HL-60 (cell line): ENCODE measurements around the gene FBXL7.

Experiments used
- DNase-seq, 2 experiments: peaks; one replicate each; pipeline ENCODE4 v3.0.0-alpha.2; 2010 to 2020; ENCODE audit warnings: low read depth in 1 of 2, low spot score in 1 of 2
- H3K27ac ChIP-seq: fragments of 250-450 bp; sonication (Bioruptor Pico); replicated peaks from 2 replicates; pipeline ENCODE4 v1.5.1; 2020; ENCODE audit warnings: mild to moderate bottlenecking, moderate library complexity
- H3K27me3 ChIP-seq: fragments of 250-450 bp; sonication (Bioruptor Pico); 2 replicates; pipeline ENCODE4 v1.5.1; 2021; ENCODE audit warnings: mild to moderate bottlenecking, moderate library complexity; ENCODE audit not compliant: insufficient read depth, poor library complexity, severe bottlenecking
- H3K4me3 ChIP-seq: replicated peaks from 2 replicates; pipeline ENCODE4 v1.5.1; 2011; ENCODE audit warnings: mild to moderate bottlenecking, control low read depth, low read length; ENCODE audit not compliant: insufficient read depth
- GABPA ChIP-seq: IDR thresholded peaks from 2 replicates; pipeline ENCODE4 v1.6.1; 2012; ENCODE audit warnings: low read depth
- POLR2AphosphoS5 ChIP-seq: IDR thresholded peaks from 2 replicates; pipeline ENCODE4 v1.6.1; 2012; ENCODE audit warnings: low read depth
- SPI1 ChIP-seq: IDR thresholded peaks from 2 replicates; pipeline ENCODE4 v1.6.1; 2012; ENCODE audit warnings: low read depth, mild to moderate bottlenecking, borderline replicate concordance
- TF ChIP-seq, protein P1 (sequence below): IDR thresholded peaks from one replicate; pipeline ENCODE4 v1.5.1; 2011; ENCODE audit warnings: low read length, control low read depth, inconsistent platforms; ENCODE audit not compliant: insufficient read depth
- TF ChIP-seq, protein P2 (sequence below): IDR thresholded peaks from 2 replicates; pipeline ENCODE4 v1.6.1; 2012; ENCODE audit warnings: low read depth; ENCODE audit not compliant: insufficient replicate concordance

FBXL7 gene

DNA sequence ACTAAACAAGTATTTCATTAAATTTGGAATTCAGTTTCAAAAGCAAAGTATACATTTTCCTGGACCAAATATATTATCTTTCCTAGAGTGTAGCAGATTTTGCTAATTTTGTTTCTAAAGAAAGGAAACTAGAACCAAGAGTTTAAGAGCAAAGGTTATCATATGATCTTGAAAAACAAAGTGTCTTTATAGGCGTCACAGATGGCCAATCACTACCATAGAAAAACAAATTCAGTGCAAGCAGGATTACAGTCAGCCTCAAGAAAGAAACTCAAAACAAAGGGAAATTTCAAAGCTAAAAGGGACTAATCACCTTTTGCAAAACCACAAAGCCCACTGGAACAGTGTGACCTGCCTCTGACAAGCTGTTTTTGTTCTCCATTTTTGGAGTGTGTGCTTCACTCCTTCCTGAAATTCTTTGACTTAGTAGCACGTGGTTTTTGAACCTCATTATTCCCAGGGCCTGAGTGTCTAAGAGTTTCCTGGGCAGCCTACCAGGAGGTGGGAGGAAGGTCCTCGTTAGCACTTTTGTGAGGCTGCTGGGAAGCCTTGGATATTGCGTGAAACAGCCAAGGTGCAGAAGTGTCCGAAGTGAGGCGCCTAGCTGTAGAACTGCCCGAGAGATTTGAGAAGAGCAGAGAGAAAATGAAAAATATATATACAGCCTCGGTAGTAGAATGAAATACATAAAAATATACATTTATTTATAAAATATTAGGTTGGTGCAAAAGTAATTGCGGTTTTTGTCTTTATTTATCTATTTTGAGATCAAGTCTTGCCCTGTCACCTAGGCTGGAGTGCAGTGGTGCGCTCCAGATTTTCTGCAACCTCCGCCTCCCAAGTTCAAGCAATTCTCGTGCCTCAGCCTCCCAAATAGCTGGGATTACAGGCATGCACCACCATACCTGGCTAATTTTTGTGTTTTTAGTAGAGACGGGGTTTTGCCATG lies 433.6 kb downstream of the FBXL7 start:
- H3K4me3 ChIP-seq: no peak overlapping the region
- DNase-seq: no peak
- H3K27ac ChIP-seq: no peak overlapping the region
- H3K27me3 ChIP-seq: no peaks in the 10 kb centered on the region
- TF ChIP-seq, protein P1, sequence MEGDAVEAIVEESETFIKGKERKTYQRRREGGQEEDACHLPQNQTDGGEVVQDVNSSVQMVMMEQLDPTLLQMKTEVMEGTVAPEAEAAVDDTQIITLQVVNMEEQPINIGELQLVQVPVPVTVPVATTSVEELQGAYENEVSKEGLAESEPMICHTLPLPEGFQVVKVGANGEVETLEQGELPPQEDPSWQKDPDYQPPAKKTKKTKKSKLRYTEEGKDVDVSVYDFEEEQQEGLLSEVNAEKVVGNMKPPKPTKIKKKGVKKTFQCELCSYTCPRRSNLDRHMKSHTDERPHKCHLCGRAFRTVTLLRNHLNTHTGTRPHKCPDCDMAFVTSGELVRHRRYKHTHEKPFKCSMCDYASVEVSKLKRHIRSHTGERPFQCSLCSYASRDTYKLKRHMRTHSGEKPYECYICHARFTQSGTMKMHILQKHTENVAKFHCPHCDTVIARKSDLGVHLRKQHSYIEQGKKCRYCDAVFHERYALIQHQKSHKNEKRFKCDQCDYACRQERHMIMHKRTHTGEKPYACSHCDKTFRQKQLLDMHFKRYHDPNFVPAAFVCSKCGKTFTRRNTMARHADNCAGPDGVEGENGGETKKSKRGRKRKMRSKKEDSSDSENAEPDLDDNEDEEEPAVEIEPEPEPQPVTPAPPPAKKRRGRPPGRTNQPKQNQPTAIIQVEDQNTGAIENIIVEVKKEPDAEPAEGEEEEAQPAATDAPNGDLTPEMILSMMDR: no peak
- TF ChIP-seq, protein P2, sequence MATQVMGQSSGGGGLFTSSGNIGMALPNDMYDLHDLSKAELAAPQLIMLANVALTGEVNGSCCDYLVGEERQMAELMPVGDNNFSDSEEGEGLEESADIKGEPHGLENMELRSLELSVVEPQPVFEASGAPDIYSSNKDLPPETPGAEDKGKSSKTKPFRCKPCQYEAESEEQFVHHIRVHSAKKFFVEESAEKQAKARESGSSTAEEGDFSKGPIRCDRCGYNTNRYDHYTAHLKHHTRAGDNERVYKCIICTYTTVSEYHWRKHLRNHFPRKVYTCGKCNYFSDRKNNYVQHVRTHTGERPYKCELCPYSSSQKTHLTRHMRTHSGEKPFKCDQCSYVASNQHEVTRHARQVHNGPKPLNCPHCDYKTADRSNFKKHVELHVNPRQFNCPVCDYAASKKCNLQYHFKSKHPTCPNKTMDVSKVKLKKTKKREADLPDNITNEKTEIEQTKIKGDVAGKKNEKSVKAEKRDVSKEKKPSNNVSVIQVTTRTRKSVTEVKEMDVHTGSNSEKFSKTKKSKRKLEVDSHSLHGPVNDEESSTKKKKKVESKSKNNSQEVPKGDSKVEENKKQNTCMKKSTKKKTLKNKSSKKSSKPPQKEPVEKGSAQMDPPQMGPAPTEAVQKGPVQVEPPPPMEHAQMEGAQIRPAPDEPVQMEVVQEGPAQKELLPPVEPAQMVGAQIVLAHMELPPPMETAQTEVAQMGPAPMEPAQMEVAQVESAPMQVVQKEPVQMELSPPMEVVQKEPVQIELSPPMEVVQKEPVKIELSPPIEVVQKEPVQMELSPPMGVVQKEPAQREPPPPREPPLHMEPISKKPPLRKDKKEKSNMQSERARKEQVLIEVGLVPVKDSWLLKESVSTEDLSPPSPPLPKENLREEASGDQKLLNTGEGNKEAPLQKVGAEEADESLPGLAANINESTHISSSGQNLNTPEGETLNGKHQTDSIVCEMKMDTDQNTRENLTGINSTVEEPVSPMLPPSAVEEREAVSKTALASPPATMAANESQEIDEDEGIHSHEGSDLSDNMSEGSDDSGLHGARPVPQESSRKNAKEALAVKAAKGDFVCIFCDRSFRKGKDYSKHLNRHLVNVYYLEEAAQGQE: no peak
- no peak for TF ChIP-seq GABPA
- TF ChIP-seq POLR2AphosphoS5: no peak
- TF ChIP-seq SPI1: no peak

DNA sequence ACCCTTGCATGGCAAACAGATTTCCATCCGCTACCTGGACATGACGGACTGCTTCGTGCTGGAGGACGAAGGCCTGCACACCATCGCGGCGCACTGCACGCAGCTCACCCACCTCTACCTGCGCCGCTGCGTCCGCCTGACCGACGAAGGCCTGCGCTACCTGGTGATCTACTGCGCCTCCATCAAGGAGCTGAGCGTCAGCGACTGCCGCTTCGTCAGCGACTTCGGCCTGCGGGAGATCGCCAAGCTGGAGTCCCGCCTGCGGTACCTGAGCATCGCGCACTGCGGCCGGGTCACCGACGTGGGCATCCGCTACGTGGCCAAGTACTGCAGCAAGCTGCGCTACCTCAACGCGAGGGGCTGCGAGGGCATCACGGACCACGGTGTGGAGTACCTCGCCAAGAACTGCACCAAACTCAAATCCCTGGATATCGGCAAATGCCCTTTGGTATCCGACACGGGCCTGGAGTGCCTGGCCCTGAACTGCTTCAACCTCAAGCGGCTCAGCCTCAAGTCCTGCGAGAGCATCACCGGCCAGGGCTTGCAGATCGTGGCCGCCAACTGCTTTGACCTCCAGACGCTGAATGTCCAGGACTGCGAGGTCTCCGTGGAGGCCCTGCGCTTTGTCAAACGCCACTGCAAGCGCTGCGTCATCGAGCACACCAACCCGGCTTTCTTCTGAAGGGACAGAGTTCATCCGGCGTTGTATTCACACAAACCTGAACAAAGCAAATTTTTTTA lies 436.7 kb downstream of the FBXL7 start:
- no peak overlapping the region for H3K27ac ChIP-seq

DNA sequence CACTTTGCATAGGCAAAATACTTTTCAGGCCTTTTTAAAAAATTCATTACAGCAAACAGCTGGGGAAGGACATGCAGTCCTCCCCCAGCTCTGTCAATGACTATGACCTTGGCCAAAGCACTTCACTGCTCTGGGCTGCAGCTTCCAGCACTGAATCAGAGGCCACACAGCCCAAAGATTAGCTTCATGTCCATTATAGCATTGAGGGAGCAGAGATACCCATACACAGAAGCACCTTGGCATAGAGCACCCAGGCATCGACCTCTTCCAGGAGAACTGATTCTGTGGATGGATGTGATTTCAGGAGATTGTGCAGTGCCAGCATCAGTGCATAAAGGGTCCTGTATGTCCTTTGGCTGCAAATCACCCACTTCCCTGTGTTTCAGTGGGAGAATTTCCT lies 437.7 kb downstream of the FBXL7 start:
- H3K27ac ChIP-seq: no peak overlapping the region
- DNase-seq: no peak
- no peak overlapping the region for H3K4me3 ChIP-seq

More for the DNA sequence above, 436.7 kb downstream of the FBXL7 start:
- H3K27me3 ChIP-seq: no peaks in the 10 kb centered on the region
- H3K4me3 ChIP-seq: no peak overlapping the region
- DNase-seq: no peak
- no peak for TF ChIP-seq SPI1
- no peak for TF ChIP-seq POLR2AphosphoS5
- TF ChIP-seq GABPA: no peak
- TF ChIP-seq, protein P2: no peak
- TF ChIP-seq, protein P1: no peak

DNA sequence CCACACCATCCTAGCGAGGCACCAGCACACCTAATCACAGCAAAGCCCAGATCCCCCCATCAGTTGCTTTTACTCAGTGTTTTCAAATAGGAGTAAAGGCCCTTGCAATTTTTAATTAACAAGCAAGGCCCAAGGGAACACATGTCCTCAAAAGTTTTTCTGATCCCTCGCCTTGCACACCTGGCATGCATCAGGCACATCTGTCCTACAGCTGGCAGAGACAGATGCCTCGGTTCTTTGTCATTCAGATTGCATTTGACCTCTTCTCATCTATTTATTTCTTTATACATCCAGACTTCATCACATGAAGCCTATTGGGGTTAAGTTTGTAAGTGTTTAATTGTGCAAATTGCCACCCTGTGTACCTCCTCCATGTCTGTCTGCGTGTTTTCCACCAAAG lies 438.2 kb downstream of the FBXL7 start:
- H3K27me3 ChIP-seq: no peaks in the 10 kb centered on the region
- TF ChIP-seq POLR2AphosphoS5 (no peak), GABPA (no peak), SPI1 (no peak)
- TF ChIP-seq, protein P2: no peak
- TF ChIP-seq, protein P1: no peak
- no peak for DNase-seq
- H3K27ac ChIP-seq: no peak overlapping the region
- H3K4me3 ChIP-seq: no peak overlapping the region

More for the DNA sequence above, 437.7 kb downstream of the FBXL7 start:
- no peaks in the 10 kb centered on the region for H3K27me3 ChIP-seq
- no peak for TF ChIP-seq SPI1
